ENCODE measurements around the gene AATF.
A peak's percentile ranks its signal among the peaks of the same experiment; 100 is the strongest.

AATF gene

GRCh38 chr17:36983618-36984017, 34.9 kb downstream of the AATF start:
- DNase-seq = no peak

- DNase-seq = no peak
These were observed 40.4 kb downstream of the AATF start for GRCh38 chr17:36989173-36989572.

GRCh38 chr17:36992701-36993100, 43.9 kb downstream of the AATF start:
- no peak for DNase-seq

- DNase-seq = no peak
These were observed 44.5 kb downstream of the AATF start for GRCh38 chr17:36993227-36993626.

- peak; percentile 63 for DNase-seq
These were observed 45.7 kb downstream of the AATF start for GRCh38 chr17:36994438-36994837.

GRCh38 chr17:36999471-36999870, 50.7 kb downstream of the AATF start:
- DNase-seq = no peak

- DNase-seq = no peak
These were observed 68.0 kb downstream of the AATF start for GRCh38 chr17:37016780-37017179.

- DNase-seq = no peak
These were observed 68.7 kb downstream of the AATF start for GRCh38 chr17:37017404-37017803.

- no peak for DNase-seq
These were observed 70.5 kb downstream of the AATF start for GRCh38 chr17:37019117-37019740.

GRCh38 chr17:37019741-37020129, 71.0 kb downstream of the AATF start:
- no peak for DNase-seq

GRCh38 chr17:37024181-37024637, 75.5 kb downstream of the AATF start:
- no peak for DNase-seq

GRCh38 chr17:37025238-37025637, 76.5 kb downstream of the AATF start:
- DNase-seq = no peak

GRCh38 chr17:37025847-37026530, 77.2 kb downstream of the AATF start:
- DNase-seq = no peak

GRCh38 chr17:37026531-37026869, 77.7 kb downstream of the AATF start:
- DNase-seq = no peak

GRCh38 chr17:37028040-37028439, 79.3 kb downstream of the AATF start:
- DNase-seq = no peak

- DNase-seq = no peak
These were observed 82.8 kb downstream of the AATF start for GRCh38 chr17:37031493-37032083.

GRCh38 chr17:37037590-37038155, 88.9 kb downstream of the AATF start:
- peak; percentile 22 for DNase-seq

GRCh38 chr17:37039269-37039668, 90.5 kb downstream of the AATF start:
- DNase-seq = no peak

- no peak for DNase-seq
These were observed 93.2 kb downstream of the AATF start for GRCh38 chr17:37041932-37042331.

GRCh38 chr17:37043201-37043600, 94.4 kb downstream of the AATF start:
- peak; percentile 7 for DNase-seq

GRCh38 chr17:37045351-37045922, 96.7 kb downstream of the AATF start:
- DNase-seq = no peak

- peak; percentile 85 for DNase-seq
These were observed 98.9 kb downstream of the AATF start for GRCh38 chr17:37047631-37048104.

- DNase-seq = no peak
These were observed 100.1 kb downstream of the AATF start for GRCh38 chr17:37048811-37049210.
